Measurements from ENCODE around the gene ZSCAN16.

DNA sequence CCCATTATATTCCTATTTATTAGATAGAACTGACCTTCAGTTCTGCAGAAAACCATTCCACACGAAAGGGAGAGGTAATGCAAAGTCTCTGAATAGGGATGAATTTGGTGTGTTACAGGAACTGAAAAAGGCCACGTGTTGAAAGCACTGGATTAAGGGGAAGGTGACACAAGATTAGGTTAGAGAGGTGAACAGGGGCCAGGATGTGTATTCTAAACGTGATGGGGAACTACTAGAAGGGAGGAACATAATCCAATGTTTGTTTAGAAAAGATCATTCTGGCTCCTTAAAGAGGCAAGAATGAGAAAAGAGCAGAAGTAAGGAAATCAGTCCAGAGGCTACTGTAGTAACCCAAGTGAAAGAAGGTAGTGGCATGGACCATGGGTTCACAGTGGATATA lies 11.0 kb downstream of the ZSCAN16 start:
- TF ChIP-seq, protein P1, sequence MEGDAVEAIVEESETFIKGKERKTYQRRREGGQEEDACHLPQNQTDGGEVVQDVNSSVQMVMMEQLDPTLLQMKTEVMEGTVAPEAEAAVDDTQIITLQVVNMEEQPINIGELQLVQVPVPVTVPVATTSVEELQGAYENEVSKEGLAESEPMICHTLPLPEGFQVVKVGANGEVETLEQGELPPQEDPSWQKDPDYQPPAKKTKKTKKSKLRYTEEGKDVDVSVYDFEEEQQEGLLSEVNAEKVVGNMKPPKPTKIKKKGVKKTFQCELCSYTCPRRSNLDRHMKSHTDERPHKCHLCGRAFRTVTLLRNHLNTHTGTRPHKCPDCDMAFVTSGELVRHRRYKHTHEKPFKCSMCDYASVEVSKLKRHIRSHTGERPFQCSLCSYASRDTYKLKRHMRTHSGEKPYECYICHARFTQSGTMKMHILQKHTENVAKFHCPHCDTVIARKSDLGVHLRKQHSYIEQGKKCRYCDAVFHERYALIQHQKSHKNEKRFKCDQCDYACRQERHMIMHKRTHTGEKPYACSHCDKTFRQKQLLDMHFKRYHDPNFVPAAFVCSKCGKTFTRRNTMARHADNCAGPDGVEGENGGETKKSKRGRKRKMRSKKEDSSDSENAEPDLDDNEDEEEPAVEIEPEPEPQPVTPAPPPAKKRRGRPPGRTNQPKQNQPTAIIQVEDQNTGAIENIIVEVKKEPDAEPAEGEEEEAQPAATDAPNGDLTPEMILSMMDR (IDR thresholded peaks at IDR 0.05): no peak
- no peak for TF ChIP-seq EZH2 (IDR thresholded peaks at IDR 0.05; ENCODE audit: borderline replicate concordance, insufficient read depth, low read depth, low read length, poor library complexity, severe bottlenecking)

All from B cell (primary cell).